Upper lobe of left lung (tissue), 4 donors: Measurements from ENCODE around the gene DISC1.

Source experiments
- CTCF ChIP-seq, 6 experiments: fragments of 450-650 bp in 4 of 6; fragments of 200-600 bp in 2 of 6; sonication (generic) in 2 of 6; IDR thresholded peaks; one replicate each; pipeline ENCODE4 v1.5.1; 2016 to 2019; ENCODE audit warnings: antibody characterized with exemption in 6 of 6
- EP300 ChIP-seq, 4 donors: sonication (generic); formaldehyde crosslinking; IDR thresholded peaks; one replicate each; pipeline ENCODE4 v1.5.1; 2017; ENCODE audit warnings: antibody characterized with exemption in 4 of 4, control low read depth in 2 of 4
- POLR2A ChIP-seq, 4 donors: fragments of 450-650 bp; IDR thresholded peaks; one replicate each; pipeline ENCODE4 v1.5.1; 2016 to 2017; ENCODE audit warnings: antibody characterized with exemption in 4 of 4, mild to moderate bottlenecking in 2 of 4
- POLR2AphosphoS5 ChIP-seq, 2 donors: sonication (generic); formaldehyde crosslinking; IDR thresholded peaks; one replicate each; pipeline ENCODE4 v1.5.1; 2017; ENCODE audit warnings: antibody characterized with exemption in 2 of 2

- TF ChIP-seq CTCF (IDR thresholded peaks at IDR 0.05) (no peak), POLR2A (IDR thresholded peaks at IDR 0.05) (no peak), POLR2AphosphoS5 (IDR thresholded peaks at IDR 0.05) (no peak), EP300 (IDR thresholded peaks at IDR 0.05) (no peak)
These were observed 244.9 kb downstream of the DISC1 start for GRCh38 chr1:231871471-231871870.
